Adipose tissue (tissue), 3 donors: ENCODE results near the gene SYNDIG1L. TPM values are rescaled to one million over a fixed set of nuclear protein-coding genes. Genes with fewer than 3 reads are reported as not detected.
"Not testable (repeated sequence)": the region's sequence is repeated elsewhere in the genome, so short reads cannot be mapped to it uniquely, and the experiment has no call there.

ENCODE experiments used
- H3K27ac ChIP-seq: one replicate; pipeline ENCODE4 v1.5.1; 2013; ENCODE audit warnings: low read depth, low read length
- WGBS, 3 donors: extraction: QIAGEN DNeasy Blood & Tissue Kit; methylation state at CpG; one replicate each; pipeline ENCODE4 v1.1.7; 2013; 5-methylcytosine and 5-hydroxymethylcytosine counted together
- polyA plus RNA-seq, 3 donors: library from polyadenylated mRNA; stranded (reverse); fragments of 200-250 nt; gene quantifications; one replicate each; pipeline ENCODE4 v1.2.3, GENCODE V29; 2013
- donor health status: healthy with polysubstance abuse.
- donor health status: Bipolar disorder and iron deficiency.
- donor health status: healthy.

The SYNDIG1L gene
- polyA plus RNA-seq, 3 donors: 0.10 TPM; not detected in 1

DNA sequence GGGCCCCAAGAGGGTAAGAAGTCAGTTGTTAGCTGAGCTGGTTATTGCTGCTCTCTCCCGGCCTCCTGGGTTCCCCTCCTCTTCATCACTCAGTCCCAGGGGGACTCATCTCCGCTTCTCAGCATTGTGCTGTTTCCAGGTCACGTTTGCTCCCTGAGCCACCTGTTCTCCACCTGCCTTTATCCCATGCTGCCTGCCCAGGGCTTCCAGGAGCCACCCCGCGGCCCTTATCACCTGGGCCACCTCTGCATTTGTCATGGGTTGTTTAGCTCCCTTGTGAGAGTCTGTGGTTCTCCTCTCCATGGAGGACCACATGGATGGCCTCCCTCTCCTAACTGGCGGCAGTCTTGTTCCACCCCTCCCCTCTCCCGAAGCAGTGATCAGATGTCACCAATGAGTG lies 36.0 kb downstream of the SYNDIG1L start:
- WGBS, 3 donors: 46 to 78% (median 77%) methylated on average over 6 to 7 of the region's 7 CpGs
- no peak overlapping the region for H3K27ac ChIP-seq

DNA sequence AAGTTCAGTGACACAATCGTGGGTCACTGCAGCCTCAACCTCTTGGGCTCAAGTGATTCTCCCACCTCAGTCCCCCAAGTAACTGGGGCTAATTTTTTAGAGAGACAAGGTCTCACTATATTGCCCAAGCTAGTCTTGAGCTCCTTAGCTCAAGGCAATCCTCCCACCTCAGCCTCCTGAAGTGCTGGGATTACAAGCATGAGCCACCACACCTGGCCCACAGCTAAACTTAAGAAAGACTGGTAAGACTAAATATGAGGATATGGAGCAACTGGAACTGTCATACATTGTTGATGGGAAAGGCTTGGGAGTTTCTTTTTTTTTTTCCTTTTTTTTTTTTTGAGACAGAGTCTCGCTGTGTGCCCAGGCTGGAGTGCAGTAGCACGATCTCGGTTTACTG lies 43.8 kb downstream of the SYNDIG1L start:
- 90 to 96% (median 92%) methylated on average over 4 of the region's 4 CpGs for WGBS, 3 donors
- H3K27ac ChIP-seq: no peak overlapping the region

GRCh38 chr14:74381571-74381970 lies 44.4 kb downstream of the SYNDIG1L start:
- not testable (repeated sequence) for H3K27ac ChIP-seq
- 79 to 90% (median 84%) methylated on average over 6 to 10 of the region's 10 CpGs for WGBS, 3 donors

- no peak overlapping the region for H3K27ac ChIP-seq
- 89 to 91% (median 90%) methylated on average over 13 of the region's 13 CpGs for WGBS, 3 donors
Measured at GRCh38 chr14:74380845-74381244, 45.2 kb downstream of the SYNDIG1L start.

DNA sequence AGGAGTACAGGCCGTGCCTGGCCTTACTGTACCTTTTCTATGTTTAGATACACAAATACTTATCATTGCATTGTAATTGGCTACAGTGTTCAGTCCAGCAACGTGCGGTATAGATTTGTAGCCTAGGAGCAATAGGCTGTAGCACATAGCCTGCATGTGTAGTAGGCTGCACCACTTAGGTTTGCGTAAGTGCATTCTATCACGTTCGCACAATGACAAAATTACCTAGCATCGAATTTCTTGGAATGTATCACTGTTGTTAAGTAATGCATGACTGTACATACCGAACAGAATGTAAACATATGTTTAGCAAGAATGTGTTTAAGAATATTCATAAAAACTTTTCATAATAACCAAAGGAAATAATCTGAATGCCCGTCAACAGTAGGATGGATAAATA lies 45.8 kb downstream of the SYNDIG1L start:
- WGBS, 3 donors: 88 to 91% (median 89%) methylated on average over 9 of the region's 9 CpGs
- H3K27ac ChIP-seq: no peak overlapping the region

DNA sequence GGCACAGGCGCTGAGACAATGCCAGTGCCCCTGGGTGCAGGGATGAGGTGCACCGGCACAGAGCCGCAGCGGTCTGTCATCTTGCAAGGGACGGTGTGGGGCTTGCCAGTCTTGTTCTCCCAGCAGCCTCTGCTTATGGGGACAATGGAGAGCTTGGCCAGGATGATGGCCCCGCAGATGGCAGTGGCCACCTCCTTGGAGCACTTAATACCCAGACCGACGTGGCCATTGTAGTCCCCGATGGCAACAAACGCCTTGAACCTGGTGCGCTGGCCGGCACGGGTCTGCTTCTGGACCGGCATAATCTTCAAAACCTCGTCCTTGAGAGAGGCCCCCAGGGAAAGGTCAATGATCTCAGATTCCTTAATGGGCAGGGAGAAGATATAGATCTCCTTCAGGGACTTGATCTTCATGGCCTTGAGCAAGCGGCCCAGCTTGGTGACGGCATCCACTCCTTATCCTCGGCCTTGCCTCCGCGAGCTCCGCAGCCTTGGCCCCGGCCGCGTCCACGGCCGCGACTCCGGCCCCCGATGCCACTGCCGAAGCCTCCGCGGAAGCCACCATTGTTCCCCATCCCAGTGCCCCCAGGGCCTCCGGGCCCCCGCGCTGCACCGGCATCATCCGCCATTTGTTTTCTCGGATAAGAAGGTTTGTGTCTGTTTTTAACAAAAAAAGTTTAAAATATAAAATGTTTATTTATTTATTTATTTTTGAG lies 47.9 kb downstream of the SYNDIG1L start:
- no peak overlapping the region for H3K27ac ChIP-seq
- WGBS, 3 donors: 93 to 96% (median 94%) methylated on average over 36 to 38 of the region's 38 CpGs

GRCh38 chr14:74368441-74368840 lies 57.6 kb downstream of the SYNDIG1L start:
- no peak overlapping the region for H3K27ac ChIP-seq
- WGBS, 3 donors: 82 to 87% (median 84%) methylated on average over 8 of the region's 8 CpGs

DNA sequence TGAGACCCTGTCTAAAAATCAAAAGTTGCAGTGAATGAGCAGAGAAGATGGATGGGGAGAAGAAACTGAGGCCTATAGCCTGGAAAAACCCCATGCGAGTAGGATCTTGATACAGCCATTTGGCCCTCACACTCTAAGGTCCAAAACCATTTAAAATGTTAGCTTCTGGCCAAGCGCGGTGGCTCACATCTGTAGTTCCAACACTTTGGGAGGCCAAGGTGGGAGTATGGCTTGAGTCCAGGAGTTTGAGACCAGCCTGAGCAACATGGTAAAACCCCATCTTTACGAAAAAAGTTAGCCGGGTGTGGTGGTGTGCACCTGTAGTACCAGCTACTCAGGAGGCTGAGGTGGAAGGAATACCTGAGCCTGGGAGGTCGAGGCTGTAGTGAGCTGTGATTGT lies 58.0 kb downstream of the SYNDIG1L start:
- no peak overlapping the region for H3K27ac ChIP-seq
- WGBS, 3 donors: 89 to 98% (median 95%) methylated on average over 6 of the region's 6 CpGs

DNA sequence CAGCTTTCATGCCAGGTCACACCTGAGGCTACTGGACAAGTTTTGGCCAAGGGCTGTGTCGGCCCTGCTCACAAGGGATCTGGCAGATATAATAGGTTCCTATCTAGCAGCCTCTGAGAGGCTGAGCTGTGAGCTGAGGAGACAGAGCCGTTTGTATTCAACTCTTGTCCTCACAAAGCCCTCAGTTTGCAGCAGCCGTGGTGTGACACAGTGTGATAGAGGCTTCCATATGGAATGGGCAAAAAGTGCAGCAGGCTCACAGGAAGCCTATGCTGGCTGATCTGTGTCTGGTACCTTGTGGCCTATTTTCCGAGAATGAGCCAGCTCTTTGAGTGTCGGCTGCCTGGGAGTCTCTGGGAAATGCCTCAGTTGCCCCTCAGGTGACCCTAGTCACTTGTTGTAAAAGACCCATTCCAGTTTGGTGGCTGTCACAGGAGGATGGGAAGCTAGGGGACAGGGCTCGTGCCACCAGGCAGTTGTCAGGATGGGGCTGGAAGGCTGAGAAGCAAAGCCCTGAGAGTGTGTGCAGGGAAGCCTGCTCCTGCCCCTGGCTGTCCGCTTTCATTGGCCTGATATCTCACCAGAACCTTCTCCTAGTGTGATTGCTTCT lies 61.6 kb downstream of the SYNDIG1L start:
- WGBS, 3 donors: 76 to 82% (median 76%) methylated on average over 7 of the region's 7 CpGs
- no peak overlapping the region for H3K27ac ChIP-seq

DNA sequence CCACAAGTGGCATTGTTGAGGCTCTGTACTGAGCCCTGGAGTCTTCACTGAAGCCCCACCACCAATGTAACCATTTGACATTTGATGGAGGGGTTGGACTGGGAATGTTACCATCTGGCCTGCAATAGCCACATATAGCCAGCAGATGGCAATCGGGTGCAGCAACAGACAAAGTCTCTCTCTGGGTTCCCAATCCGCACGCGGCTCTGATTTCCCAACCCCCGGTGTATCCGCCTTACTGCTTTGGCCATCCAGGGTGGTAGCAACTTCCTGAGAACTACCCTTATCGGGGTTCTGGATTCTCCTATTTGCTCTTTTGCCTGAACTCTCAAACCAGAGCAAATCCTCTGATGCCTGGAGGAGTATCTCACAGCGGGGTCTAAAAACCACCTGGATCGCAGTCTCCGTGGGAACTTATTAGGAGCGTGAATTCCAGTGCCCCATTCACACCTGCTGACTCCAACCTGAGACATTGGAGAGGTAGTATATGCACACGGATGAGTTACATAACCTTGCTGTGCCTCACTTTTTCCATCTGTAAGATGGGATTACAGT lies 63.6 kb downstream of the SYNDIG1L start:
- 16 to 26% (median 25%) methylated on average over 12 of the region's 12 CpGs for WGBS, 3 donors

DNA sequence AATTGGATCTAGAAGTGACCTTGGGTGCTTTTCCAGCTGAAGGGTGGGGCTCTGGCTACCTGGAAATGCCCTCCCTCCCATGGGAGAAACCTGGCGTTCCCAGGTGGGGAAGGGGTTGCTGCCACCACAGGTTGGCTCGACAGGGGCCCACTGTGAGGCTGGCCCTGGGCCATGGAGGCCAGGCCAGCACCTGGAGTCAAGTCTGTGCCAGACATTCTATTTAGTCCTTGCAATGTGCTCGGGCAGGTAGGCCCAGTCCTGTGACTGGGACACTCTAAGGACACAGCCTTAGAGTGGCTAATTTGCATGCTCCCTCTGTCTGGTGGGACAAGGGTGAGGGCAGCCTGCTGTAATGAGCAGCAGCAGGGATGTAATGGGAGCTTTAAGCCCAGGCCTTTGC lies 65.8 kb downstream of the SYNDIG1L start:
- WGBS, 3 donors: 32 to 80% (median 73%) methylated on average over 3 of the region's 3 CpGs
- no peak overlapping the region for H3K27ac ChIP-seq

More for the DNA sequence above, 63.6 kb downstream of the SYNDIG1L start:
- no peak overlapping the region for H3K27ac ChIP-seq

DNA sequence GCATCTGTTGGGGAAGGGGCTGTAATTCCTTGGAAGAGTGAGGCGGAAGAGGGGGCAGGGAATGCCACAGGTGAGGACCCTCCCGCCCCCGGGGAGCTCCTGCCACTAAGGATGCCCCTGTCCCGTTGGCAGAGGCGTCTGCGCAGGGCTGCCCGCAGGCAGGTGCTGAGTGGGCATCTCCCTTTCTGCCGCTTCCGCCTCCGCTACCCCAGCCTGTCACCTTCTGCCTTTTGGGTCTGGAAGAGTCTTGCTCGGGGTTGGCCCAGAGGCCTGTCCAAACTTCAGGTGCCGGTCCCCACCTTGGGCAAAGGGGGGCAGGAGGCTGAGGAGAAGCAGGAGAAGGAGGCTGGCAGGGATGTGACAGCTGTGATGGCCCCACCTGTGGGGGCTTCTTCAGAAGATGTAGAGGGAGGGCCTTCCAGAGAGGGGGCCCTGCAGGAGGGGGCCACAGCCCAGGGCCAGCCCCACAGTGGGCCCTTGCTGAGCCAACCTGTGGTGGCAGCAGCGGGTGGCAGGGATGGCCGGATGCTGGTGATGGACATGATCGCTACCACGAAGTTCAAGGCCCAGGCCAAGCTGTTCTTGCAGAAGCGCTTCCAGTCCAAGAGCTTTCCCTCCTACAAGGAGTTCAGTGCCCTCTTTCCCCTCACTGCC lies 67.7 kb downstream of the SYNDIG1L start:
- WGBS, 3 donors: 90 to 93% (median 92%) methylated on average over 16 to 17 of the region's 17 CpGs

DNA sequence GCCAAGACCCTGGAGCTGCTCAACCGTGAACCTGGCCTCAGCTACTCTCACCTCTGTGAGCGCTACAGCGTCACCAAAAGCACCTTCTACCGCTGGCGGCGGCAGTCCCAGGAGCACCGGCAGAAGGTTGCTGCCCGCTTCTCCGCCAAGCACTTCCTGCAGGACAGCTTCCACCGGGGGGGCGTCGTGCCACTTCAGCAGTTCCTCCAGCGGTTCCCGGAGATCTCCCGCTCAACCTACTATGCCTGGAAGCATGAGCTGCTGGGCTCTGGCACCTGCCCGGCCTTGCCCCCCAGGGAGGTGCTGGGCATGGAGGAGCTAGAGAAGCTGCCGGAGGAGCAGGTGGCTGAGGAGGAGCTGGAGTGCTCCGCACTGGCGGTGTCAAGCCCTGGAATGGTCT lies 68.4 kb downstream of the SYNDIG1L start:
- 90 to 95% (median 93%) methylated on average over 19 of the region's 19 CpGs for WGBS, 3 donors
- no peak overlapping the region for H3K27ac ChIP-seq

More for the DNA sequence above, 67.7 kb downstream of the SYNDIG1L start:
- no peak overlapping the region for H3K27ac ChIP-seq

GRCh38 chr14:74356892-74357575 lies 69.0 kb downstream of the SYNDIG1L start:
- H3K27ac ChIP-seq: no peak overlapping the region
- WGBS, 3 donors: 92% methylated on average over 32 of the region's 32 CpGs

Other genes starting within 250 kb of the SYNDIG1L start
- not detected for gene VSX2, start 186.8 kb downstream of the SYNDIG1L start, polyA plus RNA-seq
- 10 to 100 TPM; 19.4 to 43.6 (median 36.7) TPM for gene ABCD4, start 123.3 kb downstream of the SYNDIG1L start, polyA plus RNA-seq
- gene VRTN, start 77.7 kb downstream of the SYNDIG1L start, polyA plus RNA-seq: not detected
- 100 to 1,000 TPM in 2 of 3 donors, 10 to 100 TPM in 1; 73.2 to 238 (median 230) TPM for gene NPC2, start 67.1 kb upstream of the SYNDIG1L start, polyA plus RNA-seq
- gene ISCA2, start 67.6 kb upstream of the SYNDIG1L start, polyA plus RNA-seq: 10 to 100 TPM; 13.0 to 18.5 (median 13.0) TPM
- gene LTBP2, start 186.0 kb upstream of the SYNDIG1L start, polyA plus RNA-seq: 10 to 100 TPM in 2 of 3 donors, 1 to 10 TPM in 1; 1.8 to 18.4 (median 13.9) TPM